Osteoblast (primary cell): ENCODE data around the gene FAM227B. TPM values are rescaled to one million over a fixed set of nuclear protein-coding genes. Genes with fewer than 3 reads are reported as not detected.
"Not testable (repeated sequence)": the region's sequence is repeated elsewhere in the genome, so short reads cannot be mapped to it uniquely, and the experiment has no call there.

ENCODE experiments used
- DNase-seq: peaks from one replicate; pipeline ENCODE4 v3.0.0; 2011; ENCODE audit warnings: low spot score, mixed read lengths; ENCODE audit not compliant: insufficient read length; ENCODE audit errors: missing footprints
- H2AFZ ChIP-seq: 2 replicates; pipeline ENCODE4 v1.6.0; 2011; ENCODE audit warnings: mild to moderate bottlenecking, low read length
- H3K27ac ChIP-seq: 2 replicates; pipeline ENCODE4 v1.5.1; 2011; ENCODE audit warnings: mild to moderate bottlenecking, low read depth, low read length, moderate library complexity
- H3K27me3 ChIP-seq: 2 replicates; pipeline ENCODE4 v1.6.0; 2012; ENCODE audit warnings: mild to moderate bottlenecking, control low read depth, inconsistent platforms, low read length, moderate library complexity; ENCODE audit not compliant: insufficient read depth
- H3K36me3 ChIP-seq: 2 replicates; pipeline ENCODE4 v1.5.1; 2011; ENCODE audit warnings: mild to moderate bottlenecking, low read length, control low read depth, moderate library complexity; ENCODE audit not compliant: insufficient read depth
- H3K4me1 ChIP-seq: 2 replicates; pipeline ENCODE4 v1.5.1; 2011; ENCODE audit warnings: mild to moderate bottlenecking, low read length, control low read depth, moderate library complexity; ENCODE audit not compliant: insufficient read depth
- H3K4me2 ChIP-seq: 2 replicates; pipeline ENCODE4 v1.6.0; 2011; ENCODE audit warnings: mild to moderate bottlenecking, low read length; ENCODE audit not compliant: insufficient read depth
- H3K4me3 ChIP-seq: fragments of 200-600 bp; sonication (generic); 3 replicates; pipeline ENCODE4 v1.5.1; 2012; ENCODE audit warnings: mild to moderate bottlenecking, low read length, inconsistent platforms; ENCODE audit not compliant: insufficient read depth
- H3K79me2 ChIP-seq: 2 replicates; pipeline ENCODE4 v1.6.0; 2012; ENCODE audit warnings: mild to moderate bottlenecking, low read length, control low read depth, inconsistent platforms; ENCODE audit not compliant: insufficient read depth
- H3K9me3 ChIP-seq: 2 replicates; pipeline ENCODE4 v1.5.1; 2011; ENCODE audit warnings: low read depth, low read length, control low read depth
- H4K20me1 ChIP-seq: 2 replicates; pipeline ENCODE4 v1.6.0; 2012; ENCODE audit warnings: mild to moderate bottlenecking, low read length, control low read depth; ENCODE audit not compliant: insufficient read depth
- CTCF ChIP-seq: IDR thresholded peaks from 2 replicates; pipeline ENCODE4 v1.5.1; 2011; ENCODE audit warnings: mild to moderate bottlenecking, low read depth, low read length, moderate library complexity; ENCODE audit errors: extremely low read depth
- total RNA-seq: library from RNA; depleted of rRNA; stranded (reverse); fragments of >200 nt; gene quantifications from 2 replicates; pipeline ENCODE4 v1.2.3, GENCODE V29; 2012

Gene FAM227B, protein sequence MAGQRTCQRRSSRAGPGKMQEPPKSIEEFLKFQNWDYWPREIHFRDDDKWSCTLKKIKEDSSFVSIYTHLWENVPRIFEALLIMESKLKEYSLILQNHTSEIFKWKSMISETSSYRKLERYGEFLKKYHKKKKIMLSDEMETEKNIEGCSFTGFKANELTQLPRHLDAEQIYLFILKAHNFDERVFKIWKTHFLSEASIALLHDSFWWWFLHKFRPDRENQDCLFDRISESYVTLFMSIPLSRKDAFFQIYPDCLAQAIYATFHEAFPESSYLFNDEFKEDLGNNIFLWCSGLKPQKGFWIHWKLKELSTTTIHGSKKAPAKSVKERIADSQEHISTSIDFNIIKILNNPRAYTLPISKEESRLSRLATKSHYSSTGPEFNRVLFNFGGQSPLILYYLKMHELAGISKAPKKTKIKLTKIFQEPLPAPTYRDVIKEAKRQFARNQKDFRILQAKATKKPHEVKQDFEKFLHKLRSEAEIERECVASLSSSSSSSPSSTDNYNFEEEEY
- 4.3 and 6.2 TPM in 2 replicates for total RNA-seq

DNA sequence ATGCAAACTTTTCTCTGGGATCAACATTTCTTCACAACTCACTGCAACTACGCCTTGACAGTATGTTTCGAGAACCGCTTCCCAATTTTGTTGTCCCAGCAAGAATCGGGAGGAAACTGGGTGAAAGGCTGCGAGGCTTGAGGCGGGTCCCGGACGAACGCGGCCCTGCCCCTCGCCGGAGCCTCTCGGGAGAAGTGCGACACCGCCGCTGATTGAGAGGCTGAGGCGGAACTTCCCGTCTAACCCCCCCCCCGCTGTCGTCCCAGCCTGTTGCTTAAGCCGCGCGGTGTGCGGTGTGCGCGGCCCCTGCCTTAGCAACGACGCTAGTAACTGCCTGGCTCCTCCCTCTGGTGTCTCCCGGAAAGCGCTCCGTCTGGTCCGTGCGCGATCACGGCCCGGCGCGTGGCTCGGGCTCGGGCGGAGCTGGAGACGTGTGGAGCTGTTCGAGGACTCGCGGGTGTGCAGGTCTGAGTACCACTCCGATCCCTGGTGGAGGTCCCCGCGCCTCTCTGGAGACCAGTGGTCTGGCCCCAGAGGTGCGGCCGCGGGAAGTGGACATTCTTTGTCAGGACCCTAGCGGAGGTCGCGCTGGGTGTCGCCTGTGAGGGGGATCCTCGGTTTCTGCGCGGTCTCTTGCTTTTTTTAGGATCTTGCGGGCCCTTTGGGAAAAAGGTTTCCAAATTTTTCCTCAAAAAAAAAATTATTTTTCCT, at the start of gene FAM227B, which contains the start of gene DTWD1:
TSS of gene FAM227B (minus strand) at position 161 of the 711 bp plus-strand sequence. CDS start 5,647 bp downstream, outside the sequence.
TSS of gene DTWD1 (plus strand) at position 391 of the 711 bp plus-strand sequence. CDS start 4,120 bp downstream, outside the sequence.
- peaks cover 12% of the 10 kb centered on the region for H3K36me3 ChIP-seq
- peak within 1 kb of the TSS; percentile 81 for H3K4me3 ChIP-seq
- peak within 1 kb of the TSS; percentile 90 for H3K4me2 ChIP-seq
- H3K27ac ChIP-seq = peak within 1 kb of the TSS; percentile 95
- peak within 1 kb of the TSS; percentile 80 for H2AFZ ChIP-seq
- no peaks in the 10 kb centered on the region for H4K20me1 ChIP-seq
- peaks cover 32% of the 10 kb centered on the region for H3K4me1 ChIP-seq
- H3K79me2 ChIP-seq = peaks cover 47% of the 10 kb centered on the region
- DNase-seq = peak; percentile 94
- H3K27me3 ChIP-seq = no peaks in the 10 kb centered on the region
- H3K9me3 ChIP-seq = peaks cover 5% of the 10 kb centered on the region
- TF ChIP-seq CTCF = no peak

DNA sequence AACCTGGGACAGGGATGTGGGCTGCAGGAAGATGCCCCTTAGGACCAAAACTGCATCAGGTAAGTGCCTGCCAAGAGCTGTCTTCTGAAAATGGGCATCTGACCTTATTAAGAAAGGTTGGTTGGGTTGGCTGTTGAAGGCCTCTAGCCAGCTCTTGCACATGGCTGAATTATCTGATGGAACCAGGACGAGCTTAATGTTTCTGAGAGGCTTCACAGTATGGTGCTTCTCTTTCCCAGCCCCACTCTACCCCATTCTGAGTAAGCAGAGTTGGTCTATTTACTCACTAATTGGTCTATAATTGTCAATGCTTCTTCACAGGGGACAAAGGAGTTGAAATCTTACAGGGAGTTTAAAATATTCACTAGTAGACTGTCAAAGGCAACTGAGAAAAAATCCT, 48.7 kb upstream of the FAM227B start:
- Histone ChIP-seq H3K4me1 (peaks cover 4% of the 10 kb centered on the region), H3K36me3 (no peaks in the 10 kb centered on the region), H3K9me3 (no peaks in the 10 kb centered on the region), H3K79me2 (no peaks in the 10 kb centered on the region), H3K4me2 (no peak overlapping the region), H3K4me3 (no peak overlapping the region), H2AFZ (no peak overlapping the region), H3K27me3 (no peaks in the 10 kb centered on the region), H3K27ac (no peak overlapping the region), H4K20me1 (no peaks in the 10 kb centered on the region)
- TF ChIP-seq CTCF = no peak
- no peak for DNase-seq

- not testable (repeated sequence) for DNase-seq, H2AFZ ChIP-seq, H3K4me3 ChIP-seq, H3K27ac ChIP-seq, H3K79me2 ChIP-seq, H3K27me3 ChIP-seq, H3K4me1 ChIP-seq, H3K9me3 ChIP-seq, H3K36me3 ChIP-seq, H4K20me1 ChIP-seq, H3K4me2 ChIP-seq
Measured at GRCh38 chr15:49666486-49666885, 45.9 kb upstream of the FAM227B start.

DNA sequence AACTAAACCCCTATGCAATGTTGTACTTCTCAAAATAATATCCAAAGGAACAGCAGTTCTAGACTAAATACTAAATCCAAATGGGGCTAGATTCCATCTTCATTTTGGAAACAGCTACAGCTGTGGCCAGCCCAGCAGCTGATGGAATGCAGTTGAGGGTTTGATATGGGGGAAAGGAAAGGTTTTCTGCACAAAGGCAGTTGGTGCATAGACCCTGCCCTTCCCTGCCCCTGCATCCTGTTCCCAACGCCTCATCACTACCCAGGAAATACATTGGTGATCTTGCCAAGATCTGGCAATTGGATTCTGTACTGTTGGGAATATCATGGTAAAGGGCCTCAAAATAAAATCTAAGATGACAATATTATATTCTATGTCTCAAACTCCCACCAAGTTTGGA, 44.1 kb upstream of the FAM227B start:
- Histone ChIP-seq H3K9me3 (no peaks in the 10 kb centered on the region), H3K79me2 (no peaks in the 10 kb centered on the region), H2AFZ (no peak overlapping the region), H3K4me2 (no peak overlapping the region), H3K4me1 (no peaks in the 10 kb centered on the region), H3K27ac (no peak overlapping the region), H3K4me3 (no peak overlapping the region), H3K27me3 (no peaks in the 10 kb centered on the region), H3K36me3 (no peaks in the 10 kb centered on the region), H4K20me1 (no peaks in the 10 kb centered on the region)
- no peak for DNase-seq
- TF ChIP-seq CTCF = no peak
